ENCODE measurements around the gene TEX44. TPM values are rescaled to one million over a fixed set of nuclear protein-coding genes. Genes with fewer than 3 reads are reported as not detected.

The TEX44 gene
- total and polyA plus RNA-seq, 11 donors = not detected

GRCh38 chr2:231548752-231549151 lies 43.9 kb upstream of the TEX44 start:
- Histone ChIP-seq H3K4me1 (peaks cover 0 to 22% (median 14%) of the 10 kb centered on the region in 12 donors), H3K36me3 (no peaks in the 10 kb centered on the region), H3K27ac (no peak overlapping the region), H3K4me3 (no peak overlapping the region), H3K27me3 (peaks cover 0 to 31% (median 0%) of the 10 kb centered on the region in 9 donors), H3K9me3 (peaks cover 0 to 16% (median 10%) of the 10 kb centered on the region in 12 donors)
- DNase-seq (no peak), ATAC-seq (no peak)
- WGBS, 4 donors = 55 to 66% (median 63%) methylated on average over 3 of the region's 3 CpGs
- intact Hi-C loops (cut with DNase I) = no loop called here
- TF ChIP-seq CTCF (IDR thresholded peaks at IDR 0.05) = no peak
- TF ChIP-seq POLR2A (IDR thresholded peaks at IDR 0.05) = no peak

GRCh38 chr2:231549446-231550239 lies 43.0 kb upstream of the TEX44 start:
- no peak for DNase-seq
- TF ChIP-seq CTCF (IDR thresholded peaks at IDR 0.05) = no peak
- TF ChIP-seq POLR2A (IDR thresholded peaks at IDR 0.05) = no peak
- 86 to 88% (median 87%) methylated on average over 13 of the region's 13 CpGs for WGBS, 4 donors
- Histone ChIP-seq H3K4me3 (no peak overlapping the region), H3K4me1 (peaks cover 0 to 31% (median 22%) of the 10 kb centered on the region in 12 donors), H3K36me3 (no peaks in the 10 kb centered on the region), H3K27ac (no peak overlapping the region), H3K27me3 (peaks cover 0 to 28% (median 0%) of the 10 kb centered on the region in 9 donors), H3K9me3 (peaks cover 0 to 14% (median 10%) of the 10 kb centered on the region in 12 donors)
- no peak for ATAC-seq
- intact Hi-C loops (cut with DNase I) = loop anchor here in 1 of 10 donors (10.0 kb wide), 1 partner anchor 65 kb away; no protein-coding TSS in a partner anchor

GRCh38 chr2:231552752-231553151 lies 39.9 kb upstream of the TEX44 start:
- Histone ChIP-seq H3K9me3 (peaks cover 0 to 14% (median 10%) of the 10 kb centered on the region in 12 donors), H3K36me3 (no peaks in the 10 kb centered on the region), H3K27me3 (peaks cover 0 to 23% (median 0%) of the 10 kb centered on the region in 9 donors), H3K4me1 (peaks cover 0 to 25% (median 14%) of the 10 kb centered on the region in 12 donors), H3K4me3 (no peak overlapping the region), H3K27ac (no peak overlapping the region)
- no peak for ATAC-seq
- DNase-seq = no peak
- intact Hi-C loops (cut with DNase I) = loop anchor here in 1 of 10 donors (10.0 kb wide), 1 partner anchor 68 kb away; no protein-coding TSS in a partner anchor
- no peak for TF ChIP-seq CTCF (IDR thresholded peaks at IDR 0.05)
- no peak for TF ChIP-seq POLR2A (IDR thresholded peaks at IDR 0.05)

- intact Hi-C loops (cut with DNase I) = loop anchor here in 1 of 10 donors (10.0 kb wide), 1 partner anchor 70 kb away; no protein-coding TSS in a partner anchor
These were observed 38.3 kb upstream of the TEX44 start for GRCh38 chr2:231554327-231554726.

More at GRCh38 chr2:231554327-231554726, 38.3 kb upstream of the TEX44 start:
- Histone ChIP-seq H3K27ac (peak overlapping the region; percentile 0 to 84 (median 74)), H3K36me3 (no peaks in the 10 kb centered on the region), H3K9me3 (peaks cover 0 to 14% (median 10%) of the 10 kb centered on the region in 12 donors), H3K27me3 (peaks cover 0 to 13% (median 0%) of the 10 kb centered on the region in 9 donors), H3K4me1 (peaks cover 0 to 27% (median 14%) of the 10 kb centered on the region in 12 donors), H3K4me3 (peak overlapping the region in 10 of 12 donors; percentile 2 to 52 (median 38))
- TF ChIP-seq CTCF (IDR thresholded peaks at IDR 0.05) = no peak
- no peak for TF ChIP-seq POLR2A (IDR thresholded peaks at IDR 0.05)
- ATAC-seq = peak in 1 of 4 donors; percentile 21
- 49 to 63% (median 57%) methylated on average over 8 of the region's 8 CpGs for WGBS, 4 donors
- no peak for DNase-seq
